Left ventricle myocardium inferior (tissue), 1 donor: ENCODE data around the gene NFS1. TPM values are rescaled to one million over a fixed set of nuclear protein-coding genes. Genes with fewer than 3 reads are reported as not detected.

Experiments
- DNase-seq: peaks from one replicate; pipeline ENCODE4 v3.0.0-alpha.2; 2020
- H3K27ac ChIP-seq: fragments of 200-600 bp; replicated peaks from 2 replicates; pipeline ENCODE4 v1.8.0; 2021
- H3K27me3 ChIP-seq: fragments of 200-600 bp; 2 replicates; pipeline ENCODE4 v1.8.0; 2021; ENCODE audit warnings: low read depth
- H3K36me3 ChIP-seq: fragments of 200-600 bp; 2 replicates; pipeline ENCODE4 v1.8.0; 2021
- H3K4me1 ChIP-seq: fragments of 200-600 bp; 2 replicates; pipeline ENCODE4 v1.8.0; 2021
- H3K4me3 ChIP-seq: fragments of 200-600 bp; 2 replicates; pipeline ENCODE4 v1.8.0; 2021; ENCODE audit warnings: mild to moderate bottlenecking, moderate library complexity
- H3K9me3 ChIP-seq: fragments of 200-600 bp; replicated peaks from 2 replicates; pipeline ENCODE4 v1.8.0; 2021
- intact Hi-C: fragments of 100-400 bp; cut with micrococcal nuclease; formaldehyde crosslinking; loops from one replicate; pipeline ENCODE4 v1.11.0; 2022
- total RNA-seq: library from RNA; stranded (reverse); fragmentation: NEBNext Ultra II Directional; extraction: Animal tissue kit (Norgen Biotek cat#: 25700); gene quantifications from one replicate; pipeline ENCODE4 v1.2.1, GENCODE V29; 2021
- TF ChIP-seq, protein P1 (sequence below): fragments of 200-600 bp; IDR thresholded peaks from 2 replicates; pipeline ENCODE4 v1.8.0; 2021; ENCODE audit warnings: antibody characterized with exemption, mild to moderate bottlenecking, borderline replicate concordance
- donor health status: DM: no; HTN: yes; CAD: no; lungs with severe emphysema.

The NFS1 gene
- total RNA-seq, 1 donor from 2014 or later, result 60.8 TPM

- Histone ChIP-seq H3K36me3 (peaks cover 30% of the 10 kb centered on the region), H3K27me3 (no peaks in the 10 kb centered on the region), H3K4me3 (no peak overlapping the region), H3K27ac (no peak overlapping the region), H3K9me3 (no peaks in the 10 kb centered on the region), H3K4me1 (peaks cover 61% of the 10 kb centered on the region)
- no peak for DNase-seq
- TF ChIP-seq, protein P1, sequence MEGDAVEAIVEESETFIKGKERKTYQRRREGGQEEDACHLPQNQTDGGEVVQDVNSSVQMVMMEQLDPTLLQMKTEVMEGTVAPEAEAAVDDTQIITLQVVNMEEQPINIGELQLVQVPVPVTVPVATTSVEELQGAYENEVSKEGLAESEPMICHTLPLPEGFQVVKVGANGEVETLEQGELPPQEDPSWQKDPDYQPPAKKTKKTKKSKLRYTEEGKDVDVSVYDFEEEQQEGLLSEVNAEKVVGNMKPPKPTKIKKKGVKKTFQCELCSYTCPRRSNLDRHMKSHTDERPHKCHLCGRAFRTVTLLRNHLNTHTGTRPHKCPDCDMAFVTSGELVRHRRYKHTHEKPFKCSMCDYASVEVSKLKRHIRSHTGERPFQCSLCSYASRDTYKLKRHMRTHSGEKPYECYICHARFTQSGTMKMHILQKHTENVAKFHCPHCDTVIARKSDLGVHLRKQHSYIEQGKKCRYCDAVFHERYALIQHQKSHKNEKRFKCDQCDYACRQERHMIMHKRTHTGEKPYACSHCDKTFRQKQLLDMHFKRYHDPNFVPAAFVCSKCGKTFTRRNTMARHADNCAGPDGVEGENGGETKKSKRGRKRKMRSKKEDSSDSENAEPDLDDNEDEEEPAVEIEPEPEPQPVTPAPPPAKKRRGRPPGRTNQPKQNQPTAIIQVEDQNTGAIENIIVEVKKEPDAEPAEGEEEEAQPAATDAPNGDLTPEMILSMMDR, result no peak
- intact Hi-C loops, result no loop called here
Observed at GRCh38 chr20:35651958-35652357, 47.2 kb downstream of the NFS1 start.

DNA sequence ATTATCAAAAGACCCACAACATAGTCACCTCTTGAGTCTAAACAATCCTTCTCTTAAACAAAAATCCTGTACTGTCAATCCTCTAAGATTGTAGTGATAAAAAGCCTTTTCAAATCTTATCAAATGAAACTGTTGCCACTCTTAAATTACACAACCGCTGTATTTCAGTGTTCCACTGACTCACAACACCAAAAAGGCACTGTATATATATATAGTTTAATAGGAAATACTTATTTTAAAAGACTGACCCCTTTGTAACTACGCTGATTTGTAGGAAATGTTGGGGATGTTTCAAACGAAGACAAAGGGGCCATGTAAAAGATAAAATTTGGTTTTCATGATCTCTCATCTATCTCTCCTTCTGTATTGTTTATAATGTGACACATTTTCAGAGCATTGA is 48.5 kb downstream of the NFS1 start:
- H3K9me3 ChIP-seq, result no peaks in the 10 kb centered on the region
- no peaks in the 10 kb centered on the region for H3K27me3 ChIP-seq
- H3K36me3 ChIP-seq, result peaks cover 30% of the 10 kb centered on the region
- no peak overlapping the region for H3K4me3 ChIP-seq
- intact Hi-C loops, result no loop called here
- H3K4me1 ChIP-seq, result peaks cover 48% of the 10 kb centered on the region
- TF ChIP-seq, protein P1, result no peak
- DNase-seq, result no peak
- H3K27ac ChIP-seq, result no peak overlapping the region

DNA sequence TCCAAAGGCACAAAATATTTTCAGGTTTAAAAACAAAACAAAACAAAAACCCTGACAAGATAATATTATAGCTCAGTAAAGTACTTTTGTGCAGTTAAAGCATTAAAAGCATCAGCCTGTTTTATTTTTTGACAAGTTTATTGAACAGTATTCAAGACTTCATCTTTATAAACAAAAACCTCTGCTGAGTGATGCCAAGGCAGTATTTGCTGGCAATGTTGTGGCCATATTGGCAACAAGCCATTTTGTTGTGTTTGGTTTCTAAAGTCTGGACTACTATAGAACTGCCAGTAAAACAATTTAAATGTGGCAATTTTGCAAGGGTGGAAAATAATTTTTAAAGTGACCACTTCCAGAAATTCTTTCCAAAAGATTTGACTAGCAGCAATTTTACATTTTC is 50.3 kb downstream of the NFS1 start:
- no peak overlapping the region for H3K27ac ChIP-seq

DNA sequence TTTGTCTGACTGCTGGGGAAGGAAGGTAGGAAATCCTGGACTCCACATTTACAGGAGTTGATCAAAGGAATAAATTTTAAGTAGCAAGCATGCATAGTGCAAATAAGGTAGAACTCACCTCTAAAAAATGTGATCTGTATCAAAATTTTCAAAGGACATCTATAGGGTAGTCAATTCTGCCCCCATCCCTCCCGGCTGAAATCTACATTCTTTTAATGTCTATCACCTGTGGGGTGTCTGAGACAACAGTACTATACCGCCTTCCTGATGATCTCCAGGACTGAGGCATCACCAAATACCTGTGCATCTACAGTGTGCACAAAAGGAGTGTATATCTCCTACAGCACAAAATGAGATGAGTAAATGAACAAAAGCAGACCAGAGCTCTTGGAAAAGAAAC is 54.3 kb downstream of the NFS1 start:
- no peak for DNase-seq
- TF ChIP-seq, protein P1, result no peak

More for the DNA sequence above, 50.3 kb downstream of the NFS1 start:
- intact Hi-C loops, result no loop called here
- peaks cover 48% of the 10 kb centered on the region for H3K4me1 ChIP-seq
- no peaks in the 10 kb centered on the region for H3K9me3 ChIP-seq
- TF ChIP-seq, protein P1, result no peak
- DNase-seq, result no peak
- no peaks in the 10 kb centered on the region for H3K27me3 ChIP-seq
- H3K36me3 ChIP-seq, result peaks cover 16% of the 10 kb centered on the region
- no peak overlapping the region for H3K4me3 ChIP-seq

GRCh38 chr20:35643045-35643444 is 56.1 kb downstream of the NFS1 start:
- intact Hi-C loops, result no loop called here
- H3K9me3 ChIP-seq, result no peaks in the 10 kb centered on the region

More for the DNA sequence above, 54.3 kb downstream of the NFS1 start:
- intact Hi-C loops, result no loop called here
- H3K27me3 ChIP-seq, result no peaks in the 10 kb centered on the region
- H3K4me3 ChIP-seq, result no peak overlapping the region
- no peak overlapping the region for H3K27ac ChIP-seq
- H3K4me1 ChIP-seq, result peaks cover 27% of the 10 kb centered on the region
- peaks cover 4% of the 10 kb centered on the region for H3K36me3 ChIP-seq
- no peaks in the 10 kb centered on the region for H3K9me3 ChIP-seq

More at GRCh38 chr20:35643045-35643444, 56.1 kb downstream of the NFS1 start:
- TF ChIP-seq, protein P1, result no peak
- Histone ChIP-seq H3K4me3 (no peak overlapping the region), H3K27ac (no peak overlapping the region), H3K36me3 (peaks cover 4% of the 10 kb centered on the region), H3K4me1 (peaks cover 23% of the 10 kb centered on the region), H3K27me3 (no peaks in the 10 kb centered on the region)
- DNase-seq, result no peak
